HG02840 (cell line): ENCODE results near the gene SHISA5.
"Not testable (repeated sequence)": the region's sequence is repeated elsewhere in the genome, so short reads cannot be mapped to it uniquely, and the experiment has no call there.

ENCODE experiments used
- ATAC-seq: cut with Tn5 transposase; IDR thresholded peaks from one replicate; pipeline ENCODE4 v1.9.1; 2021; ENCODE audit warnings: mild to moderate bottlenecking, moderate library complexity, moderate number of reproducible peaks; ENCODE audit not compliant: unreplicated experiment, low FRiP score

Gene SHISA5

GRCh38 chr3:48504051-48504946, at the start of gene SHISA5:
Gene SHISA5 (minus strand): TSS chr3:48504174. CDS start chr3:48504094, 80 bp downstream.
- ATAC-seq = no peak

DNA sequence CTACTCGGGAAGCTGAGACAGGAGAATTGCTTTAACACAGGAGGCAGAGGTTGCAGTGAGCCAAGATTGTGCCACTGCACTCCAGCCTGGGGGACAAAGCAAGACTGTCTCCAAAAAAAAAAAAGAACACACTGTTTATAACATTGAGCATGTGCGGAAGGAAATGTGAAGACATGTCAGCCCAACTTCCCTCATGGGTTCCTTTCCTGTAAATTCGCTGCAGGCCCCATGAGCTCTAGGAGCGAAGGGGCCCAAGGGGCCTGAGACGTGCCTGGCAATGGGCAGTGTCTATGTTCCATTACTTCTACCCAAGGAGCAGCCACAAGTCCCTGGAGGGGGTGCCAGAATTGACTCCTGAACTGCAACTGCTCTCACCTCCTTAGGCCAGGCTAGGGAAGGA, 49.4 kb upstream of the SHISA5 start:
- ATAC-seq = no peak

- ATAC-seq = no peak
These were observed 48.4 kb upstream of the SHISA5 start for GRCh38 chr3:48552111-48552951.

- ATAC-seq = not testable (repeated sequence)
These were observed 47.7 kb upstream of the SHISA5 start for GRCh38 chr3:48551651-48552050.

GRCh38 chr3:48548729-48549705, 45.0 kb upstream of the SHISA5 start:
- no peak for ATAC-seq

GRCh38 chr3:48548126-48548525, 44.2 kb upstream of the SHISA5 start:
- no peak for ATAC-seq

DNA sequence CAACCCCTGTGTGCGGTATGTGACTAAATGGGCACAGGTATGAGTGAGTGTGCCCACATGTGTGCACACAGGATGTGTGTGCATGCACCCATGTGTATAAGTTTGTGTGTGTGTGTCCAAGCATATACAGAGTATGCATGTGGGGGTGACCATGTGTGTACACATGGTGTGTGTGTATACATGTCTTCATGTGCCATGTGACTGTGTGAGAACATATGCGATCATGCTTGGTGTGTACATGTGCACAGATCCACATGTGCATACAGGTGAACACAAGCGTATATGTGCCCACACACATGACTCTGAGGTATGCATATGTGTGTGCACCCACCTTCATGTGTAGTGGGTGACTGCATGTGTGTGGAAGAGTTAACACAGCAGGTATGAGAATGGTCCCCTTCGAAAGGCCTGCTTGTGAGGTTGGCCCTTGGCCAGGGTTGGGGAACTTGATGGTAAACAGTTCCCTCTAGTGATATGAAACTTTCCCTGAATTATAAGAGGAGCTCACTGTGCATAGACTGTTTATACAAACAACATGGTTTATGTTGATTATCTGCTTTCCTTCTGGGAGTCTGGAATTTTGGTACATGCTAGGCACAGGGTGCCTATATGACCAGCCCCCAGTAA, 42.3 kb upstream of the SHISA5 start:
- no peak for ATAC-seq

DNA sequence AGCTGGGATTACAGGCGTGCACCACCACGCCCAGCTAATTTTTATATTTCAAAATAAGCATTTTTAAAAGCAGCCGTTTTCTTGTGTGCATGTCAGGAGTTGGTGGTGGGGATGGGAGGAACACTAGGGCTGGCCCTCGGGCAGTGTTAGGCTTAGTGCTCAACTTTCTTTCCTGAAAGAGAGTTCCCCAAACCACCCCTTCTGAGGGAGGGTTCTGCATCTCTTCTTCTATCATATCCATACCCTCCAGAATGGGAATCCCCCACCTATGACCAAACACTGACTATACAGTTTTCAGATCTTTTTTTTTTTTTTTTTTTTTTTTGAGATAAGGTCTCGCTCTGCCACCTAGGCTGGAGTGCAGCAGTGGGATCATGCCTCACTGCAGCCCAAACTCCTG, 40.2 kb upstream of the SHISA5 start:
- ATAC-seq = no peak

DNA sequence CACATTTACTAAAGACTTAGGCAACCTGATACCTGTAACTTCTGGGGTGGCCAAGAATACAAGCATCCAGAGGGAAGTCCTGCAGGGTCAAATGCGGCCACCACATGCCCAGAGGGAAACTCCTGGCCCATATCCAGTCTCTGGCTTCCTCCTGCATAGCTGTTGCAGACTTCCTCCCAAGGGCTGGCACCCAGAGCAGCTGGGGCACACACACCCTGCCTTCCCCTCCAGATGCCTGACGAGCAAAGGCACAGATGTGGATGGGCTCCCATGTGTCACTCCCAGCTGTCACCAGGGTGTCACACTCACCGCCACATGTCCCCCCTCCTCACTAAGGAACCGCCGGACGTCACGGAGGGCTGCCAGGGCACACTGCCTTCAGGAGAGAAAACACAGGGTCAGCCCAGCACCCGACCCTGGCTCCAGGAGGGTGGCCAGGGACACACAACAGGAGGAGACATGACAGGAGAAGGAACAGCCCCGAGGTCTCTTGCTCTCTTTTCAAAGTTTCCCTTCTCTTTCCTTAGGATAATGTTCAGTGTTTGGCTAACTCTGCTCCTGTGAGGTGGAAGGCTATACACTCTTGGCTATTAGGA, 39.4 kb upstream of the SHISA5 start:
- no peak for ATAC-seq

GRCh38 chr3:48538451-48538850, 34.5 kb upstream of the SHISA5 start:
- ATAC-seq = no peak

GRCh38 chr3:48536785-48537184, 32.8 kb upstream of the SHISA5 start:
- ATAC-seq = no peak

DNA sequence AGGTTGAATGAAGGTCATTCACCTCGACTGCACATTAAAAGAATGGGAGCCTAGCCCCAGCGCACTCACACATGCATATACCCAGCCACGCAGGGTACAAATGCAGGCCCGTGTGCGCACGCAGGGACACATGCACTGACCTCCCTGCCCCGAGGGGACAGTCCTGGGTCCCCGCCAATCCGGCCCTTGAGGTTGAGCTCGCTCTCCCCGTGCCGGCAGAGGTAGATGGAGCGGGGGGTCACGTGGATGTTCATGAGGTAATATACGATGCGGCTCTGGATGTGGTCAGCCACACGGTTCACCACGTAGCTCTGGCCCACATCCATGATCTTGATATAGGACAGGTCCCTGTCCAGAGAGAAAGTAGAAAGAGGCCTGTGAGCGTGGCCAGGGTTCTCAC, 32.1 kb upstream of the SHISA5 start:
- no peak for ATAC-seq

DNA sequence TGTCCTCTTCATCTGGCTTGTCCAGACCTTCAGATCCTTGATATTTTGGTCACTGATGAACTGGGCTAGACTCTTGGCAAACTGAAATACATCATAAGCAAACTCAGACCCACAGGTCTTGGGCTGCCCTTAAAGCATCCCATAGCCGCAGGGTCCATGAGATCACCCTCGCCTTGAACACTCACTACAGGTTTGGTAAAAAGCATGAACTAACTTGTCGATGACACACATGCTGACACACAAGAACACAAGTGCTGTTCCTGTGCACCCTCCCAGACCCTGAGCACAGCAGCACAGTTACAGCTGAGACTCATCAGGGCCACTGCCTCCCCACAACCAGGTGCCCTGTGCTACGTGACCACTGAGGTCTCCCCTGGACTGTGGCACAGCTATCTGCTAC, 31.6 kb upstream of the SHISA5 start:
- ATAC-seq = no peak

GRCh38 chr3:48532977-48533337, 29.0 kb upstream of the SHISA5 start:
- ATAC-seq = no peak

DNA sequence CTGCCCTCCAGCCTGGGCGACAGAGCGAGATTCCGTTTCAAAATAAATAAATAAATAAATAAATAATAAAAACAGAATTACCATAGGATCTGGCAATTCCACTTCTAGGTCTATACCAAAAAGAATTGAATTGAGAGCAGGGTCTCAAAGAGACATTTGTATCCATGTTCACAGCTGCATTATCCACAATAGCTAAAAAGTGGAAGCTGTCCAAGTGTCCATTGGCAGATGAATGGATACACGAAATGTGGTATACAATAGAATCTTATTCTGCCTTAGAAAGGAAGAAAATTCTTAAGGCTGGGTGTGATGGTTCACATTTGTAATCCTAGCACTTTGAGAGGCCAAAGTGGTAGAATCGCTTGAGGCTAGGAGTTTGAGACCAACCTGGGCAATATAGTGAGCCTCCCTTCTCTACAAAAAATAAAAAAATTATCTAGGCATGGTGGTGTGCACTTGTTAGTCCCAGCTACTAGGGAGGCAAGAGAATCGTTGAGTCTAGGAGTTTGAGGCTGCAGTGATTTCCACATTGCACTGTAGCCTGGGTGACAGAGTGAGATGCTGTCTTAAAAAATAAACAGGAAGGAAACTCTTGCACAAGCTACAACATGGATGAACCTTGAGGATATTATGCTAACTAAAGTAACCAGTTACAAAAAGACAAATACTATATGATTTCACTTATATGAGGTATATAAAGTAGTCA, 28.4 kb upstream of the SHISA5 start:
- no peak for ATAC-seq

- not testable (repeated sequence) for ATAC-seq
These were observed 26.7 kb upstream of the SHISA5 start for GRCh38 chr3:48530701-48531100.

DNA sequence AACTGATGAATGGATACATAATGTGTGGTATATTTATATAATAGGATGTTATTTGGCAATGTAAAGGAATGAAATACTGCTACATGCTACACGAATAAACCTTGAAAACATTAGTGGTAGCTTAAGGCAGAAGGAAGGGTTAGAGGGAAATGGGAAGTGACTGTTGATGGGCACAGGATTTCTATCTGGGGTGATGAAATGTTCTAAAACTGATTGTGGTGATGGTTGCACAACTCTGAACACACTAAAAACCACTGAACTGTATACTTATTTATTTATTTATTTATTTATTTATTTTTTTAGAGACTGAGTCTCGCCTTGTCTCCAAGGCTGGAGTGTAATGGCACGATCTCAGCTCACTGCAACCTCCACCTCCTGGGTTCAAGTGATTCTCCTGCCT, 24.8 kb upstream of the SHISA5 start:
- no peak for ATAC-seq

DNA sequence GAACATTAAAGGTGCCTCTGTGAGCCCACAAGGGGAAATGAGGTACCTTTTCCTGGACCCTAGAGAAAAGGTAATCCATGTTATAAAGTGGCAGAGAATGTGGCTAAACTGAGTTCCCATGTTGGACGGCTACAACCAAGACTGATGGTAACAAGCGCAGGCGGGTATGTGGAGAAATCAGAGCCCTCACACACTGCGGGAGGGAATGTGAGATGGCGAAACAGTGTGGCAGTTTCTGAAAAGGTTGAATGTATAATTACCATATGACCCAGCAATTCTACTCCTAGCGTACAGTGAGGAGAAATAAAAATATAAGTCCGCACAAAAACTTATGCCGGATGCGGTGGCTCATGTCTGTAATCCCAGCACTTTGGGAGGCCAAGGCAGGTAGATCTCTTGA, 24.1 kb upstream of the SHISA5 start:
- ATAC-seq = no peak

GRCh38 chr3:48524970-48525369, 21.0 kb upstream of the SHISA5 start:
- no peak for ATAC-seq
